SK-N-SH (cell line): ENCODE measurements around the gene IKZF2. TPM values are rescaled to one million over a fixed set of nuclear protein-coding genes. Genes with fewer than 3 reads are reported as not detected.

Experiments
- CTCF ChIA-PET: fragments of 300-600, 350-600 bp; formaldehyde crosslinking; extraction: SDS; loops from one replicate; lab custom pipeline; 2021; lab: Yijun Ruan, JAX
- POLR2A ChIA-PET: fragments of 350-600 bp; sonication (Branson Sonifier 250); formaldehyde crosslinking; extraction: SDS; loops from one replicate; lab custom pipeline; 2020; ENCODE audit warnings: antibody characterized with exemption, inconsistent platforms; lab: Yijun Ruan, JAX
- DNase-seq: peaks from one replicate; pipeline ENCODE4 v3.0.0; 2012
- H2AFZ ChIP-seq: fragments of 200-600 bp; sonication (generic); 2 replicates; pipeline ENCODE4 v1.8.1; 2016; ENCODE audit warnings: antibody characterized with exemption, mild to moderate bottlenecking, low read depth
- H3F3A ChIP-seq: fragments of 200-600 bp; sonication (generic); replicated peaks from 2 replicates; pipeline ENCODE3; 2016; ENCODE audit warnings: antibody characterized with exemption, mild to moderate bottlenecking; ENCODE audit not compliant: insufficient read depth
- H3K27ac ChIP-seq, 2 experiments: fragments of 200-500 bp in 1 of 2; fragments of 200-600 bp in 1 of 2; sonication (Bioruptor generic) in 1 of 2; sonication (generic), shearing (Covaris generic) in 1 of 2; 2 replicates each; pipeline versions ENCODE4 v1.5.1 to v1.6.1; 2014 to 2016; ENCODE audit warnings: low read depth in 2 of 2, inconsistent platforms in 1 of 2, low read length in 1 of 2, mild to moderate bottlenecking in 1 of 2, mixed read lengths in 1 of 2
- H3K27me3 ChIP-seq: fragments of 200-600 bp; sonication (generic), shearing (Covaris generic); 2 replicates; pipeline ENCODE4 v1.6.1; 2016; ENCODE audit warnings: mixed run types; ENCODE audit not compliant: insufficient read depth
- H3K36me3 ChIP-seq, 2 experiments: fragments of 200-500 bp in 1 of 2; fragments of 200-600 bp in 1 of 2; sonication (Bioruptor generic) in 1 of 2; sonication (generic) in 1 of 2; replicated peaks in 1 of 2; 2 replicates each; pipeline versions ENCODE3 to v1.5.1; 2014 to 2016; ENCODE audit warnings: low read length in 1 of 2, mild to moderate bottlenecking in 1 of 2; ENCODE audit not compliant: insufficient read depth in 2 of 2, control insufficient read depth in 1 of 2
- H3K4me1 ChIP-seq, 2 experiments: fragments of 200-500 bp in 1 of 2; fragments of 200-600 bp in 1 of 2; sonication (Bioruptor generic) in 1 of 2; sonication (generic), shearing (Covaris generic) in 1 of 2; 2 replicates each; pipeline versions ENCODE4 v1.5.1 to v1.6.1; 2014 to 2016; ENCODE audit warnings: low read depth in 1 of 2, low read length in 1 of 2, mixed run types in 1 of 2; ENCODE audit not compliant: insufficient read depth in 2 of 2, control insufficient read depth in 1 of 2
- H3K4me2 ChIP-seq: fragments of 200-600 bp; sonication (generic), shearing (Covaris generic); 2 replicates; pipeline ENCODE4 v1.6.1; 2017; ENCODE audit warnings: mixed run types
- H3K4me3 ChIP-seq, 2 experiments: fragments of 200-500 bp in 1 of 2; fragments of 200-600 bp in 1 of 2; sonication (Bioruptor generic) in 1 of 2; sonication (generic), shearing (Covaris generic) in 1 of 2; 2 replicates each; pipeline versions ENCODE4 v1.5.1 to v1.8.1; 2014 to 2016; ENCODE audit warnings: low read depth in 2 of 2, inconsistent platforms in 1 of 2, low read length in 1 of 2, mild to moderate bottlenecking in 1 of 2, mixed read lengths in 1 of 2, moderate library complexity in 1 of 2
- H3K79me2 ChIP-seq: fragments of 200-600 bp; sonication (generic); 2 replicates; pipeline ENCODE4 v1.8.1; 2017; ENCODE audit warnings: mild to moderate bottlenecking; ENCODE audit not compliant: insufficient read depth
- H3K9ac ChIP-seq: fragments of 200-600 bp; sonication (generic); 2 replicates; pipeline ENCODE4 v1.6.1; 2017; ENCODE audit warnings: mixed run types
- H3K9me2 ChIP-seq: fragments of 200-600 bp; sonication (generic); 2 replicates; pipeline ENCODE4 v1.6.1; 2017; ENCODE audit warnings: mixed run types
- H3K9me3 ChIP-seq: fragments of 200-600 bp; sonication (generic); 2 replicates; pipeline ENCODE4 v1.6.1; 2017; ENCODE audit warnings: mixed run types, mild to moderate bottlenecking, moderate library complexity
- H4K20me1 ChIP-seq: fragments of 200-600 bp; sonication (generic); 2 replicates; pipeline ENCODE4 v1.6.1; 2017; ENCODE audit warnings: mild to moderate bottlenecking, mixed run types; ENCODE audit not compliant: insufficient read depth
- CTCF ChIP-seq: fragments of 200-600 bp; sonication (generic); IDR thresholded peaks from 2 replicates; pipeline ENCODE4 v1.6.1; 2017; ENCODE audit warnings: antibody characterized with exemption, mild to moderate bottlenecking, moderate library complexity
- ELF1 ChIP-seq: IDR thresholded peaks from 2 replicates; pipeline ENCODE4 v1.4.0; 2012
- EP300 ChIP-seq, 2 experiments: IDR thresholded peaks; 2 replicates each; pipeline versions ENCODE4 v1.4.0 to v1.6.1; 2012; ENCODE audit warnings: borderline replicate concordance in 1 of 2, low read depth in 1 of 2, low read length in 1 of 2
- FOSL2 ChIP-seq: IDR thresholded peaks from 2 replicates; pipeline ENCODE4 v1.4.0; 2012; ENCODE audit warnings: low read depth, mild to moderate bottlenecking, moderate library complexity, borderline replicate concordance
- FOXM1 ChIP-seq: IDR thresholded peaks from 2 replicates; pipeline ENCODE4 v1.4.0; 2012; ENCODE audit warnings: low read depth, mild to moderate bottlenecking
- GABPA ChIP-seq: IDR thresholded peaks from 2 replicates; pipeline ENCODE4 v1.4.0; 2012; ENCODE audit warnings: low read depth, mild to moderate bottlenecking
- GATA2 ChIP-seq: sonication (generic); formaldehyde crosslinking; IDR thresholded peaks from 2 replicates; pipeline ENCODE4 v1.5.0; 2020; ENCODE audit warnings: mild to moderate bottlenecking, missing genetic modification reagents
- IRF3 ChIP-seq: fragments of 150-350 bp; IDR thresholded peaks from 2 replicates; pipeline ENCODE4 v1.6.1; 2016; ENCODE audit warnings: mild to moderate bottlenecking, low read depth, low read length
- MEF2A ChIP-seq: IDR thresholded peaks from 2 replicates; pipeline ENCODE4 v1.4.0; 2012; ENCODE audit warnings: low read depth, borderline replicate concordance
- MXI1 ChIP-seq: IDR thresholded peaks from 2 replicates; pipeline ENCODE4 v1.6.1; 2012; ENCODE audit warnings: mild to moderate bottlenecking, low read depth, low read length, improper control_type of control experiment
- NFIC ChIP-seq: IDR thresholded peaks from 2 replicates; pipeline ENCODE4 v1.4.0; 2012; ENCODE audit warnings: borderline replicate concordance
- NRF1 ChIP-seq: IDR thresholded peaks from 2 replicates; pipeline ENCODE4 v1.6.1; 2012; ENCODE audit warnings: low read depth, mild to moderate bottlenecking, low read length
- RAD21 ChIP-seq: IDR thresholded peaks from 2 replicates; pipeline ENCODE4 v1.6.1; 2012; ENCODE audit warnings: mild to moderate bottlenecking, low read length
- RXRA ChIP-seq: IDR thresholded peaks from 2 replicates; pipeline ENCODE4 v1.4.0; 2012; ENCODE audit warnings: low read depth, mild to moderate bottlenecking, borderline replicate concordance
- SIN3A ChIP-seq: IDR thresholded peaks from 2 replicates; pipeline ENCODE4 v1.6.1; 2012; ENCODE audit warnings: low read depth, mild to moderate bottlenecking, low read length, moderate library complexity, borderline replicate concordance
- SMC3 ChIP-seq: IDR thresholded peaks from 2 replicates; pipeline ENCODE4 v1.6.1; 2012; ENCODE audit warnings: low read depth, low read length, improper control_type of control experiment
- TCF12 ChIP-seq: IDR thresholded peaks from 2 replicates; pipeline ENCODE4 v1.4.0; 2012
- TEAD4 ChIP-seq: IDR thresholded peaks from 2 replicates; pipeline ENCODE4 v1.4.0; 2012; ENCODE audit warnings: mild to moderate bottlenecking, borderline replicate concordance; ENCODE audit not compliant: insufficient read depth
- ZBTB33 ChIP-seq: IDR thresholded peaks from 2 replicates; pipeline ENCODE4 v1.4.0; 2012; ENCODE audit warnings: low read depth, borderline replicate concordance
- WGBS: methylation state at CpG from one replicate; pipeline ENCODE4 v1.1.6; 2017; ENCODE audit warnings: low lambda C conversion rate; 5-methylcytosine and 5-hydroxymethylcytosine counted together
- polyA plus RNA-seq, 3 experiments: library from polyadenylated mRNA; depleted of rRNA; stranded (reverse); fragments of >200 nt; gene quantifications; 2 replicates each; pipeline ENCODE4 v1.2.3, GENCODE V29; 2012

Gene IKZF2
- polyA plus RNA-seq, 1 of the 3 experiments (the other 2 are of a cell fraction), result 1.3 TPM

GRCh38 chr2:212959471-212960117 lies 191.8 kb downstream of the IKZF2 start:
- Histone ChIP-seq H2AFZ (no peak overlapping the region), H3K79me2 (no peaks in the 10 kb centered on the region), H4K20me1 (no peaks in the 10 kb centered on the region), H3K9me3 (no peaks in the 10 kb centered on the region), H3K4me3 (no peak overlapping the region), H3K4me1 (peaks cover 2 to 3% of the 10 kb centered on the region in 2 experiments; a peak in 2 of 4 replicates), H3K27me3 (no peaks in the 10 kb centered on the region), H3K4me2 (no peak overlapping the region), H3K9me2 (no peaks in the 10 kb centered on the region), H3K36me3 (no peaks in the 10 kb centered on the region), H3F3A (no peaks in the 10 kb centered on the region), H3K9ac (no peak overlapping the region), H3K27ac (no peak overlapping the region)
- CTCF ChIA-PET, result no interaction called here
- WGBS, result 40% methylated on average over 1 of the region's 1 CpG
- TF ChIP-seq RAD21 (no peak), FOXM1 (no peak), IRF3 (no peak), SMC3 (no peak), NRF1 (no peak), ELF1 (no peak), MEF2A (no peak), SIN3A (no peak), ZBTB33 (no peak), FOSL2 (no peak), MXI1 (no peak), NFIC (no peak), GABPA (no peak), CTCF (no peak), EP300 (IDR thresholded peaks at IDR 0.05; ENCODE audit: borderline replicate concordance in 1 of 2, low read depth in 1 of 2, low read length in 1 of 2) (no peak), TEAD4 (no peak), RXRA (no peak), TCF12 (no peak), GATA2 (CRISPR knock-in tag) (no peak)
- no peak for DNase-seq
- POLR2A ChIA-PET, result no interaction called here
